IMR-90 (cell line): ENCODE measurements around the gene ADGRA3. TPM values are rescaled to one million over a fixed set of nuclear protein-coding genes. Genes with fewer than 3 reads are reported as not detected.

Experiments used
- ATAC-seq: fragments of 200-7000 bp; cut with Tn5 transposase; 2 replicates; pipeline ENCODE4 v1.9.1; 2020; ENCODE audit warnings: low read depth, mild to moderate bottlenecking, moderate library complexity
- BruUV-seq: library from RNA; stranded (reverse); fragments of 400-500 nt; replicated peaks from 2 replicates; lab custom pipeline; 2021; lab: Mats Ljungman, UMichigan
- CTCF ChIA-PET: fragments of 300-600 bp; formaldehyde crosslinking; extraction: SDS; loops from one replicate; lab custom pipeline; 2021; ENCODE audit warnings: antibody characterized with exemption; lab: Yijun Ruan, JAX
- POLR2A ChIA-PET: fragments of 300-600 bp; sonication (Branson Sonifier 250); formaldehyde crosslinking; loops from one replicate; lab custom pipeline; 2022; ENCODE audit warnings: antibody characterized with exemption; ENCODE audit not compliant: unreplicated experiment; lab: Charles Lee
- DNase-seq: peaks from one replicate; pipeline ENCODE4 v3.0.0; 2013
- H2AFZ ChIP-seq: replicated peaks from 2 replicates; pipeline ENCODE3; 2013; ENCODE audit warnings: low read length, mild to moderate bottlenecking; ENCODE audit not compliant: poor library complexity
- H2AK5ac ChIP-seq: 2 replicates; pipeline ENCODE4 v1.6.1; 2013; ENCODE audit warnings: low read depth, low read length, inconsistent platforms
- H2AK9ac ChIP-seq: replicated peaks from 2 replicates; pipeline ENCODE3; 2013; ENCODE audit warnings: mild to moderate bottlenecking, low read depth, low read length, moderate library complexity; ENCODE audit not compliant: poor library complexity
- H2BK120ac ChIP-seq: 2 replicates; pipeline ENCODE4 v1.6.1; 2013; ENCODE audit warnings: low read depth, low read length, inconsistent platforms
- H2BK15ac ChIP-seq: 3 replicates; pipeline ENCODE4 v1.6.1; 2013; ENCODE audit warnings: low read depth, low read length, inconsistent platforms
- H2BK20ac ChIP-seq: 2 replicates; pipeline ENCODE4 v1.6.1; 2013; ENCODE audit warnings: low read depth, mild to moderate bottlenecking, inconsistent platforms, low read length, moderate library complexity
- H2BK5ac ChIP-seq: 2 replicates; pipeline ENCODE4 v1.6.1; 2013; ENCODE audit warnings: mild to moderate bottlenecking, low read depth, low read length, inconsistent platforms; ENCODE audit not compliant: poor library complexity, severe bottlenecking
- H3K14ac ChIP-seq: replicated peaks from 2 replicates; pipeline ENCODE4 v1.6.1; 2013; ENCODE audit warnings: low read depth, low read length, inconsistent platforms
- H3K18ac ChIP-seq: 2 replicates; pipeline ENCODE4 v1.6.1; 2013; ENCODE audit warnings: low read depth, low read length, control low read depth
- H3K23ac ChIP-seq: 2 replicates; pipeline ENCODE4 v1.6.1; 2013; ENCODE audit warnings: low read depth, low read length, inconsistent platforms
- H3K27ac ChIP-seq: 2 replicates; pipeline ENCODE4 v1.5.1; 2013; ENCODE audit warnings: mild to moderate bottlenecking, control low read depth, low read length; ENCODE audit not compliant: insufficient read depth
- H3K27me3 ChIP-seq: 2 replicates; pipeline ENCODE4 v1.6.1; 2013; ENCODE audit warnings: low read length; ENCODE audit not compliant: control insufficient read depth, insufficient read depth
- H3K36me3 ChIP-seq: 2 replicates; pipeline ENCODE4 v1.6.1; 2013; ENCODE audit warnings: low read length, mixed read lengths; ENCODE audit not compliant: control insufficient read depth, insufficient read depth
- H3K4ac ChIP-seq: 2 replicates; pipeline ENCODE4 v1.6.1; 2013; ENCODE audit warnings: low read depth, low read length, inconsistent platforms
- H3K4me1 ChIP-seq: 2 replicates; pipeline ENCODE4 v1.6.1; 2013; ENCODE audit warnings: low read length, mixed read lengths; ENCODE audit not compliant: control insufficient read depth, insufficient read depth
- H3K4me2 ChIP-seq: 2 replicates; pipeline ENCODE4 v1.6.1; 2013; ENCODE audit warnings: low read depth, mild to moderate bottlenecking, control low read depth, low read length, moderate library complexity
- H3K4me3 ChIP-seq: 2 replicates; pipeline ENCODE4 v1.5.1; 2013; ENCODE audit warnings: low read depth, mild to moderate bottlenecking, control low read depth, low read length, moderate library complexity; ENCODE audit not compliant: insufficient read depth
- H3K56ac ChIP-seq: 2 replicates; pipeline ENCODE4 v1.6.1; 2013; ENCODE audit warnings: low read length, inconsistent platforms; ENCODE audit not compliant: insufficient read depth; ENCODE audit errors: extremely low read depth
- H3K79me1 ChIP-seq, 2 experiments: 2 replicates each; pipeline ENCODE4 v1.6.1; 2013; ENCODE audit warnings: low read length in 2 of 2, inconsistent platforms in 1 of 2, low read depth in 1 of 2
- H3K9ac ChIP-seq: 2 replicates; pipeline ENCODE4 v1.6.1; 2013; ENCODE audit warnings: low read depth, low read length, control low read depth
- H3K9me1 ChIP-seq: 2 replicates; pipeline ENCODE4 v1.6.1; 2013; ENCODE audit warnings: low read length, inconsistent platforms; ENCODE audit not compliant: insufficient read depth
- H3K9me3 ChIP-seq: 2 replicates; pipeline ENCODE4 v1.6.1; 2013; ENCODE audit warnings: low read length; ENCODE audit not compliant: control insufficient read depth, insufficient read depth
- H4K20me1 ChIP-seq: 2 replicates; pipeline ENCODE4 v1.6.1; 2013; ENCODE audit warnings: low read length, inconsistent platforms; ENCODE audit not compliant: insufficient read depth
- H4K5ac ChIP-seq: 2 replicates; pipeline ENCODE4 v1.6.1; 2013; ENCODE audit warnings: mild to moderate bottlenecking, low read depth, low read length, control low read depth
- H4K8ac ChIP-seq, 2 experiments: 2 replicates each; pipeline ENCODE4 v1.6.1; 2013; ENCODE audit warnings: low read depth in 2 of 2, low read length in 2 of 2, control low read depth in 1 of 2, inconsistent platforms in 1 of 2
- H4K91ac ChIP-seq: 2 replicates; pipeline ENCODE4 v1.6.1; 2013; ENCODE audit warnings: low read depth, low read length, inconsistent platforms; ENCODE audit not compliant: insufficient read depth
- BHLHE40 ChIP-seq: fragments of 150-350 bp; IDR thresholded peaks from 2 replicates; pipeline ENCODE4 v1.6.1; 2016; ENCODE audit warnings: mild to moderate bottlenecking, low read depth, low read length
- CEBPB ChIP-seq: IDR thresholded peaks from 2 replicates; pipeline ENCODE4 v1.6.1; 2012; ENCODE audit warnings: low read depth, low read length, improper control_type of control experiment
- CHD1 ChIP-seq: IDR thresholded peaks from 2 replicates; pipeline ENCODE4 v1.6.1; 2012; ENCODE audit warnings: low read depth, low read length, improper control_type of control experiment
- FOS ChIP-seq: fragments of 150-350 bp; IDR thresholded peaks from 2 replicates; pipeline ENCODE4 v1.6.1; 2016; ENCODE audit warnings: low read depth, low read length
- MAFK ChIP-seq: IDR thresholded peaks from 2 replicates; pipeline ENCODE4 v1.6.1; 2012; ENCODE audit warnings: low read depth, low read length, improper control_type of control experiment
- MAZ ChIP-seq: IDR thresholded peaks from 2 replicates; pipeline ENCODE4 v1.6.1; 2012; ENCODE audit warnings: low read depth, mild to moderate bottlenecking, low read length, improper control_type of control experiment, moderate library complexity, borderline replicate concordance
- MXI1 ChIP-seq: IDR thresholded peaks from 2 replicates; pipeline ENCODE4 v1.6.1; 2012; ENCODE audit warnings: low read depth, mild to moderate bottlenecking, low read length, moderate library complexity, borderline replicate concordance
- NFE2L2 ChIP-seq: fragments of 150-350 bp; IDR thresholded peaks from 2 replicates; pipeline ENCODE4 v1.6.1; 2016; ENCODE audit warnings: low read depth, mild to moderate bottlenecking, low read length
- RCOR1 ChIP-seq: IDR thresholded peaks from 2 replicates; pipeline ENCODE4 v1.6.1; 2012; ENCODE audit warnings: mild to moderate bottlenecking, low read length, improper control_type of control experiment; ENCODE audit not compliant: insufficient replicate concordance
- RFX5 ChIP-seq: IDR thresholded peaks from 2 replicates; pipeline ENCODE4 v1.8.0; 2012; ENCODE audit warnings: low read depth, mild to moderate bottlenecking, low read length, moderate library complexity
- SMC3 ChIP-seq: fragments of 150-350 bp; IDR thresholded peaks from 2 replicates; pipeline ENCODE4 v1.6.1; 2016; ENCODE audit warnings: low read depth, mild to moderate bottlenecking, antibody characterized with exemption, low read length, moderate library complexity
- WGBS, 2 experiments: methylation state at CpG; one replicate each; pipeline versions ENCODE4 v1.1.5 to v1.1.7; 2013; ENCODE audit warnings: missing lambda C conversion rate in 2 of 2; ENCODE audit not compliant: insufficient read length in 1 of 2; ENCODE audit errors: extremely low coverage in 2 of 2; 5-methylcytosine and 5-hydroxymethylcytosine counted together
- dilution Hi-C: fragments of 300-500 bp; cut with HindIII; formaldehyde crosslinking; loops from one replicate; pipeline ENCODE4 v1.14.3; 2018; ENCODE audit warnings: low sequenced_read_pairs; ENCODE audit not compliant: unreplicated experiment
- in situ Hi-C: fragments of 300-500 bp; cut with MboI; formaldehyde crosslinking; loops from 3 replicates; pipeline ENCODE4 v1.14.3; 2019; ENCODE audit warnings: low sequenced_read_pairs, inconsistent platforms, mixed read lengths
- intact Hi-C: fragments of 100-400 bp; cut with micrococcal nuclease; formaldehyde crosslinking; loops from 2 replicates; pipeline ENCODE4 v1.10.0; 2022
- polyA plus RNA-seq, 3 experiments: library from polyadenylated mRNA; depleted of rRNA; stranded (reverse); fragments of >200 nt; gene quantifications; 2 replicates each; pipeline ENCODE4 v1.2.3, GENCODE V29; 2012; ENCODE audit warnings: low replicate concordance in 1 of 3
- total RNA-seq: library from RNA; depleted of rRNA; stranded (reverse); fragments of >200 nt; gene quantifications from 2 replicates; pipeline ENCODE4 v1.2.3, GENCODE V29; 2012
- TF ChIP-seq, protein P1 (sequence below): fragments of 150-350 bp; IDR thresholded peaks from 2 replicates; pipeline ENCODE4 v1.6.1; 2017; ENCODE audit warnings: mild to moderate bottlenecking, antibody characterized with exemption, low read length, low read depth
- TF ChIP-seq, protein P2 (sequence below): fragments of 150-350 bp; IDR thresholded peaks from 2 replicates; pipeline ENCODE4 v1.6.1; 2016; ENCODE audit warnings: low read depth, mild to moderate bottlenecking, low read length, moderate library complexity, borderline replicate concordance

The ADGRA3 gene
- total and polyA plus RNA-seq, 2 of the 4 experiments (the other 2 are of a cell fraction), result 20.1 to 28.0 TPM

DNA sequence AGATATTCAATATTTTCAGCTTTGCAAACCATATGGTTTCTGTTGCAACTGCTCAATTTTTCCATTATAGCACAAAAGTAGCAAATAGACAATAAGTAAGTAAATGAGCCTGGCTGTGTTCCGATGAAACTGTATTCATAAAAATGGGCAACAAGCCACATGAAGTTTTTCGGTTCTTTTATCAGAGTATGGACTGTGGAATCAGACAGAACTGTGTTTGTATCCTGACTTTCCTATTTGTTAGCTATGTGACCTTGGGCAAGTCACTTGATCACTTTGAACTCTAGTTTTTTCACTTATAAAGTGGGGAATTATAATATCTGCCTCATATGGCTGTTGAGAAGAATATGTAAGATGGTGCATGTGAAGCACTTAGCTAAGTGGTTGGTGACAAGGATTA lies 23.4 kb upstream of the ADGRA3 start:
- H4K5ac ChIP-seq, result no peak overlapping the region
- H2BK15ac ChIP-seq, result no peak overlapping the region
- CTCF ChIA-PET, result no interaction called here
- ATAC-seq (no peak), DNase-seq (no peak)
- no peaks in the 10 kb centered on the region for H4K20me1 ChIP-seq
- H2BK120ac ChIP-seq, result no peak overlapping the region
- no peak overlapping the region for H2AK5ac ChIP-seq
- H3K4ac ChIP-seq, result no peak overlapping the region
- BruUV-seq, result no TSS peak
- WGBS, 2 experiments, result no CpG with 5 or more reads among the region's 2 CpGs
- intact Hi-C loops, result no loop called here
- H3K56ac ChIP-seq, result no peak overlapping the region
- POLR2A ChIA-PET, result no interaction called here
- no peak overlapping the region for H4K8ac ChIP-seq
- no peaks in the 10 kb centered on the region for H3K4me1 ChIP-seq
- no peaks in the 10 kb centered on the region; the same call in 1 of the 2 replicates for H3K9me3 ChIP-seq
- H3K79me1 ChIP-seq, result no peaks in the 10 kb centered on the region
- H3K27me3 ChIP-seq, result no peaks in the 10 kb centered on the region
- H3K23ac ChIP-seq, result no peak overlapping the region
- no peak overlapping the region for H3K27ac ChIP-seq
- H3K4me3 ChIP-seq, result no peak overlapping the region
- no peak overlapping the region for H3K9ac ChIP-seq
- H3K4me2 ChIP-seq, result no peak overlapping the region
- TF ChIP-seq FOS (no peak), MAFK (no peak), SMC3 (no peak), NFE2L2 (no peak), CHD1 (no peak), CEBPB (no peak), MAZ (no peak), RCOR1 (no peak), BHLHE40 (no peak), RFX5 (no peak), MXI1 (no peak)
- TF ChIP-seq, protein P1, sequence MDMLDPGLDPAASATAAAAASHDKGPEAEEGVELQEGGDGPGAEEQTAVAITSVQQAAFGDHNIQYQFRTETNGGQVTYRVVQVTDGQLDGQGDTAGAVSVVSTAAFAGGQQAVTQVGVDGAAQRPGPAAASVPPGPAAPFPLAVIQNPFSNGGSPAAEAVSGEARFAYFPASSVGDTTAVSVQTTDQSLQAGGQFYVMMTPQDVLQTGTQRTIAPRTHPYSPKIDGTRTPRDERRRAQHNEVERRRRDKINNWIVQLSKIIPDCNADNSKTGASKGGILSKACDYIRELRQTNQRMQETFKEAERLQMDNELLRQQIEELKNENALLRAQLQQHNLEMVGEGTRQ, result no peak
- TF ChIP-seq, protein P2, sequence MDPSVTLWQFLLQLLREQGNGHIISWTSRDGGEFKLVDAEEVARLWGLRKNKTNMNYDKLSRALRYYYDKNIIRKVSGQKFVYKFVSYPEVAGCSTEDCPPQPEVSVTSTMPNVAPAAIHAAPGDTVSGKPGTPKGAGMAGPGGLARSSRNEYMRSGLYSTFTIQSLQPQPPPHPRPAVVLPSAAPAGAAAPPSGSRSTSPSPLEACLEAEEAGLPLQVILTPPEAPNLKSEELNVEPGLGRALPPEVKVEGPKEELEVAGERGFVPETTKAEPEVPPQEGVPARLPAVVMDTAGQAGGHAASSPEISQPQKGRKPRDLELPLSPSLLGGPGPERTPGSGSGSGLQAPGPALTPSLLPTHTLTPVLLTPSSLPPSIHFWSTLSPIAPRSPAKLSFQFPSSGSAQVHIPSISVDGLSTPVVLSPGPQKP, result no peak
- H2AFZ ChIP-seq, result no peak overlapping the region
- H3K9me1 ChIP-seq, result no peaks in the 10 kb centered on the region
- H3K18ac ChIP-seq, result no peak overlapping the region
- H2BK5ac ChIP-seq, result no peak overlapping the region
- H3K14ac ChIP-seq, result no peak overlapping the region
- no peak overlapping the region for H2AK9ac ChIP-seq
- H4K91ac ChIP-seq, result no peak overlapping the region
- no peak overlapping the region for H2BK20ac ChIP-seq
- in situ Hi-C loops, result no loop called here
- H3K36me3 ChIP-seq, result no peaks in the 10 kb centered on the region
- dilution Hi-C loops, result no loop called here
